HL-60 (cell line): ENCODE data around the gene P4HA2.

Experiments
- CTCF ChIP-seq: IDR thresholded peaks from one replicate; pipeline ENCODE4 v1.5.1; 2011; ENCODE audit warnings: low read length, control low read depth, inconsistent platforms; ENCODE audit not compliant: insufficient read depth
- SPI1 ChIP-seq: IDR thresholded peaks from 2 replicates; pipeline ENCODE4 v1.6.1; 2012; ENCODE audit warnings: low read depth, mild to moderate bottlenecking, borderline replicate concordance

DNA sequence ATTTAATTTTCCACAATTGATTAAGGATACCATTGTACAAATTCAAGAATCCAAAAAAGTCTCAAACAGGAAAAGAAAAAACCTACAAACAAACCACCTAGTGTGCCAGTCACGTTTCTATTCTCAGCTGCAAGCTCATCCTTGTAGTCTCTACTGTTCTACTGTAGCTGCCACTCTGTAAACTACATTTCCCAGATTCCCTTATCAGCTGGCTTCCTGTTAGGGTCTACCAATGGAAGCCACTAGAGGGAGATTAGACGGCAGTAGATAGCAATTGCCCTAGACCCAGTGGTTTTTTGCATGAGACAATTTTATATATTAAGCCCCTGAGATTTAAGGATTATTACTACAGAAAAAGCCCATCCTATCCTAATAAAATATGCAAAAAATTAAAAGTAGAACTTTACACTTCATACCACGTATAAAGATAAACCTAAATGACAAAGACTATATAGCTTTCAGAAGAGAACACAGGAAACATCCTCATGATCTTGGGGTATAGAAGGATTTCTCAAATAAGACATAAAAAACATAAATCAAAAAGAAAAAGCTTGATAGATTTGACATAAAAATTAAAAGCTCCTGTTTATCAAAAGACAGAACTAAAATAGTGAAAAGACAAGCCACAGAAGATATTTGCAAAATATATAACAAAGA lies 37.4 kb downstream of the P4HA2 start:
- TF ChIP-seq CTCF (peak; percentile 11), SPI1 (no peak)
